Keratinocyte (primary cell): ENCODE results near the gene PAPPA. TPM values are rescaled to one million over a fixed set of nuclear protein-coding genes. Genes with fewer than 3 reads are reported as not detected.

ENCODE experiments used
- DNase-seq: peaks from one replicate; pipeline ENCODE4 v3.0.0-alpha.2; 2011; ENCODE audit warnings: low read depth, missing footprints, low spot score
- FAIRE-seq: peaks from 2 replicates; lab custom pipeline; 2011; peaks lifted over from hg19 to GRCh38; lab: Jason Lieb, UNC
- H2AFZ ChIP-seq: 2 replicates; pipeline ENCODE4 v1.6.0; 2012; ENCODE audit warnings: low read length, control low read depth, inconsistent platforms; ENCODE audit not compliant: control insufficient read depth
- H3K27ac ChIP-seq: 2 replicates; pipeline ENCODE4 v1.5.1; 2011; ENCODE audit warnings: low read length; ENCODE audit not compliant: control insufficient read depth, insufficient read depth
- H3K27me3 ChIP-seq: 3 replicates; pipeline ENCODE4 v1.6.0; 2011; ENCODE audit warnings: low read length; ENCODE audit not compliant: control insufficient read depth, insufficient read depth; ENCODE audit errors: extremely low read depth
- H3K36me3 ChIP-seq, 2 experiments: 2 replicates in 1 of 2; 3 replicates in 1 of 2; pipeline ENCODE4 v1.5.1; 2011; ENCODE audit warnings: low read length in 2 of 2, mild to moderate bottlenecking in 1 of 2; ENCODE audit not compliant: control insufficient read depth in 2 of 2, insufficient read depth in 2 of 2; ENCODE audit errors: extremely low read depth in 1 of 2
- H3K4me1 ChIP-seq: 3 replicates; pipeline ENCODE4 v1.5.1; 2011; ENCODE audit warnings: low read length; ENCODE audit not compliant: control insufficient read depth, insufficient read depth; ENCODE audit errors: extremely low read depth
- H3K4me2 ChIP-seq: 3 replicates; pipeline ENCODE4 v1.6.0; 2011; ENCODE audit warnings: low read depth, low read length; ENCODE audit not compliant: control insufficient read depth, insufficient read depth; ENCODE audit errors: extremely low read depth
- H3K4me3 ChIP-seq, 3 experiments: fragments of 200-600 bp in 1 of 3; sonication (generic) in 1 of 3; 2 replicates in 2 of 3; 3 replicates in 1 of 3; pipeline ENCODE4 v1.5.1; 2011 to 2016; ENCODE audit warnings: low read length in 3 of 3, mild to moderate bottlenecking in 3 of 3, control low read depth in 2 of 3, inconsistent platforms in 1 of 3, low read depth in 1 of 3, mixed read lengths in 1 of 3, mixed run types in 1 of 3, moderate library complexity in 1 of 3; ENCODE audit not compliant: control insufficient read depth in 2 of 3, insufficient read depth in 2 of 3; ENCODE audit errors: extremely low read depth in 1 of 3
- H3K79me2 ChIP-seq: 2 replicates; pipeline ENCODE4 v1.6.0; 2012; ENCODE audit warnings: low read length; ENCODE audit not compliant: control insufficient read depth, insufficient read depth
- H3K9ac ChIP-seq: 3 replicates; pipeline ENCODE4 v1.6.0; 2011; ENCODE audit warnings: low read length; ENCODE audit not compliant: control insufficient read depth, insufficient read depth; ENCODE audit errors: extremely low read depth
- H3K9me1 ChIP-seq: 3 replicates; pipeline ENCODE4 v1.6.0; 2011; ENCODE audit warnings: low read length; ENCODE audit not compliant: control insufficient read depth, insufficient read depth; ENCODE audit errors: extremely low read depth
- H3K9me3 ChIP-seq: 2 replicates; pipeline ENCODE4 v1.5.1; 2012; ENCODE audit warnings: low read depth, low read length; ENCODE audit not compliant: control insufficient read depth
- H4K20me1 ChIP-seq: 3 replicates; pipeline ENCODE4 v1.6.0; 2011; ENCODE audit warnings: low read length; ENCODE audit not compliant: control insufficient read depth, insufficient read depth; ENCODE audit errors: extremely low read depth
- EZH2 ChIP-seq: IDR thresholded peaks from one replicate; pipeline ENCODE4 v1.6.1; 2012; ENCODE audit warnings: inconsistent platforms, mild to moderate bottlenecking, low read length, moderate library complexity
- dilution Hi-C: fragments of 300-500 bp; cut with MboI; formaldehyde crosslinking; loops from one replicate; pipeline ENCODE4 v1.7.0; 2020; ENCODE audit warnings: low sequenced_read_pairs; ENCODE audit not compliant: extremely low pct_ligation_motif_present
- polyA plus RNA-seq, 5 experiments: library from polyadenylated mRNA; depleted of rRNA in 3 of 5; stranded (reverse) in 3 of 5; stranded (forward) in 1 of 5; unstranded in 1 of 5; fragments of >200 nt; gene quantifications; 1 replicate in 1 of 5; 2 replicates in 3 of 5; 3 replicates in 1 of 5; pipeline versions ENCODE4 v1.2.1 to v1.2.3, GENCODE V29; 2011 to 2012; ENCODE audit warnings: missing spikeins in 2 of 5, low read depth in 1 of 5, low replicate concordance in 1 of 5
- TF ChIP-seq, protein P1 (sequence below), 3 experiments: IDR thresholded peaks in 1 of 3; conservative IDR thresholded peaks in 1 of 3; optimal IDR thresholded peaks in 1 of 3; 2 replicates in 2 of 3; 3 replicates in 1 of 3; pipeline versions ENCODE3 to v1.5.1; 2011; ENCODE audit warnings: low read length in 3 of 3, mild to moderate bottlenecking in 3 of 3, moderate library complexity in 2 of 3, control low read depth in 1 of 3, inconsistent platforms in 1 of 3; ENCODE audit not compliant: insufficient read depth in 2 of 3; ENCODE audit errors: extremely low read depth in 1 of 3

Gene PAPPA
- polyA plus RNA-seq, 1 donor (not counting 4 experiments of a cell fraction or from before 2014, with no cell fraction given): 0.77 TPM

DNA sequence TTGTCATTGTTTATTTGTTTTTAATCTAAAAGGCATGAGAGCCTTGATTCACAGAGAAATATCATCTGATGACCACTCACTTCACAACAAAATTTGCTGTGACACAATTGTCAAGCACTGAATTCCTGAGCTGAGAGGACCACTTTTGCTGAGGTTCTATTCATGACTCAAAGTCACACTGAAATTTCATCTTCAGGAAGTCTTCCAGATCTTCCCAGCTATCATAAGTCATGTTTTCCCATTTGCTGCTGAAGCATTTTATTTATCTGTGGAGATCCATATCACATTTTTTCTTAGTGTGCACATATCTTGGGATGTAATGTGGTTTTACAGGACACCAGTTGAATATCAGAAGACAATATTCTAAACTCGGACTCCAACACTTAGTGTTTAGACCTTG, 278.5 kb downstream of the PAPPA start:
- no peaks in the 10 kb centered on the region for H4K20me1 ChIP-seq
- no peak for DNase-seq
- no peak overlapping the region for H3K4me2 ChIP-seq
- no peak for FAIRE-seq
- H3K79me2 ChIP-seq: no peaks in the 10 kb centered on the region
- TF ChIP-seq EZH2: no peak
- TF ChIP-seq, protein P1, sequence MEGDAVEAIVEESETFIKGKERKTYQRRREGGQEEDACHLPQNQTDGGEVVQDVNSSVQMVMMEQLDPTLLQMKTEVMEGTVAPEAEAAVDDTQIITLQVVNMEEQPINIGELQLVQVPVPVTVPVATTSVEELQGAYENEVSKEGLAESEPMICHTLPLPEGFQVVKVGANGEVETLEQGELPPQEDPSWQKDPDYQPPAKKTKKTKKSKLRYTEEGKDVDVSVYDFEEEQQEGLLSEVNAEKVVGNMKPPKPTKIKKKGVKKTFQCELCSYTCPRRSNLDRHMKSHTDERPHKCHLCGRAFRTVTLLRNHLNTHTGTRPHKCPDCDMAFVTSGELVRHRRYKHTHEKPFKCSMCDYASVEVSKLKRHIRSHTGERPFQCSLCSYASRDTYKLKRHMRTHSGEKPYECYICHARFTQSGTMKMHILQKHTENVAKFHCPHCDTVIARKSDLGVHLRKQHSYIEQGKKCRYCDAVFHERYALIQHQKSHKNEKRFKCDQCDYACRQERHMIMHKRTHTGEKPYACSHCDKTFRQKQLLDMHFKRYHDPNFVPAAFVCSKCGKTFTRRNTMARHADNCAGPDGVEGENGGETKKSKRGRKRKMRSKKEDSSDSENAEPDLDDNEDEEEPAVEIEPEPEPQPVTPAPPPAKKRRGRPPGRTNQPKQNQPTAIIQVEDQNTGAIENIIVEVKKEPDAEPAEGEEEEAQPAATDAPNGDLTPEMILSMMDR (optimal IDR thresholded peaks at IDR 0.05 in 1 of 3, IDR thresholded peaks at IDR 0.05 in 1 of 3, conservative IDR thresholded peaks at IDR 0.05 in 1 of 3; ENCODE audit: extremely low read depth in 1 of 3, insufficient read depth in 2 of 3, low read length in 3 of 3): no peak
- H3K4me3 ChIP-seq: no peak overlapping the region
- no peak overlapping the region for H2AFZ ChIP-seq
- no peak overlapping the region for H3K27ac ChIP-seq
- no peaks in the 10 kb centered on the region for H3K4me1 ChIP-seq
- H3K9me1 ChIP-seq: no peaks in the 10 kb centered on the region
- peaks cover 3% of the 10 kb centered on the region for H3K27me3 ChIP-seq
- H3K9me3 ChIP-seq: no peaks in the 10 kb centered on the region
- dilution Hi-C loops: no loop called here
- H3K9ac ChIP-seq: no peak overlapping the region
- no peaks in the 10 kb centered on the region for H3K36me3 ChIP-seq

DNA sequence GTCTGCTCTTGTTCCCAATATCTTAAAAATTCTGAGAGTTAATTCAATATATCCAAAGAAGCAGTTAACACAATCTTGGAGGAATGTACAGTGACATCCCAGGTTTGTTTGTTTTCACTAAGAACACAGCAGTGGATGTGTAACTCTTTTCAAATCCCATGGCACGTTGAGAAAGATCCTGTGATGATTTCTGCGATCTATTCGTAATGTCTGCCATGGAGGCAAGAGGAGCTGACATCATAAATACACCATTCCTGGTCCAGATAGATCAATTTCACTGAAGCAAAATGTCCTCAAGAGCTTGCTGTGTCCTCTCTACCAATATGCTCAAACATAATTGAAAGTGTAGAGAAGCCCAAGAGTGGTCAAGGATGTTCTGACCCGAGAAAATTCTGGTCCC, 280.7 kb downstream of the PAPPA start:
- Histone ChIP-seq H3K79me2 (no peaks in the 10 kb centered on the region), H2AFZ (no peak overlapping the region), H3K9ac (no peak overlapping the region), H3K4me1 (no peaks in the 10 kb centered on the region), H3K27me3 (peaks cover 3% of the 10 kb centered on the region), H3K27ac (no peak overlapping the region), H3K4me3 (no peak overlapping the region), H4K20me1 (no peaks in the 10 kb centered on the region), H3K9me1 (no peaks in the 10 kb centered on the region), H3K4me2 (no peak overlapping the region), H3K9me3 (no peaks in the 10 kb centered on the region), H3K36me3 (no peaks in the 10 kb centered on the region)
- TF ChIP-seq, protein P1 (optimal IDR thresholded peaks at IDR 0.05 in 1 of 3, IDR thresholded peaks at IDR 0.05 in 1 of 3, conservative IDR thresholded peaks at IDR 0.05 in 1 of 3; ENCODE audit: extremely low read depth in 1 of 3, insufficient read depth in 2 of 3, low read length in 3 of 3): no peak
- no peak for TF ChIP-seq EZH2
- FAIRE-seq (no peak), DNase-seq (no peak)
- dilution Hi-C loops: no loop called here
